ENCODE results near the gene KRT33A. TPM values are rescaled to one million over a fixed set of nuclear protein-coding genes. Genes with fewer than 3 reads are reported as not detected.
"Not testable (repeated sequence)": the region's sequence is repeated elsewhere in the genome, so short reads cannot be mapped to it uniquely, and the experiment has no call there.

KRT33A gene
- total RNA-seq, 4 donors from 2014 or later, result 0.21 to 2.7 (median 1.9) TPM; not detected in 1

DNA sequence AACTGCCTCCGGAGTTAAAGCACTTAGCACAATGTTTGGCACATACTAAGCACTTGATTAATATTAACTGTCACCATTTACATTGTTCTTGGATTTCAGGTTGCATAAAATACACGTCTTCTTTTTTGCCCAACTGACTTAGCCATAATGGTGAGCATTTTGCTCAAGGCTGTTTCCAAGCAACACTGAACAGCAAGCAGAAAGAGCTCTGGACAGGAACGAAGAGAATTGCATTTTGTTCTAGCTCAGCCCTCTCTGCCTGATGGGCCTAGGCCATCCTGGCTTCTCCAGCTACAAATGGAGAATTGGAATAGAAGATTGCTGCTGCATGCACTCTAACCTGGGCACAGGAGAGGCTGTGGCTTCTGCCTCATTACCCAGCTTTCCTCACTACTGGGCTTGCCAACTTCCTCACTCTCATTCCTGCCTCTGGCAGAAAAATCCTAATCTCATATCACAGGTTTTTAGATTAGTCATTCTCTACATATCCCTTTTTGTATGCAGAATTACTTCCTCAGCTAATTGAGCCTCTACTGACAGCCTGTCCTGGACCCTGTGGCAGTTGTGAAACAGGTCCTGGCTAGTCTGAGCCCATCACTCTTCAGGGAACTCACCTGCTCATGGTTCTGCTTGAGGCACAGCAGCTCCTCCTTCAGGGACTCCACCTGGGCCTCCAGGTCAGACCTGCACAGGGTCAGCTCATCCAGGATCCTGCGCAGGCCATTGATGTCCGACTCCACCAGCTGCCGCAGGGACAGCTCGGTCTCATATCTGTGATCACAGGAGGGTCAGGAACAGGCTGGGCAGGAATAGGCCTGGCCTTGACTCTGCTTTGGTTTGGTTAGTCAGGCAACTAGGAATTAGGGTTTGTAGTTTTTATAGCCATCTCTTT, 2.5 kb downstream of the KRT33A start:
- TF ChIP-seq CTCF (IDR thresholded peaks at IDR 0.05), result no peak
- Histone ChIP-seq H3K9me3 (no peaks in the 10 kb centered on the region), H3K4me3 (no peak overlapping the region), H3K27me3 (no peaks in the 10 kb centered on the region), H3K27ac (peak overlapping the region; percentile 46 to 80 (median 68)), H3K36me3 (no peaks in the 10 kb centered on the region), H3K4me1 (peaks cover 6 to 78% (median 23%) of the 10 kb centered on the region in 3 donors)
- 22 to 52% methylated on average over 3 to 4 of the region's 7 CpGs for WGBS, 2 donors
- no peak for DNase-seq
- intact Hi-C loops (cut with DNase I), result no loop called here

- not testable (repeated sequence) for DNase-seq, H3K9me3 ChIP-seq
- 69 to 70% methylated on average over 11 to 13 of the region's 16 CpGs for WGBS, 2 donors
These were observed 4.2 kb downstream of the KRT33A start for GRCh38 chr17:41346421-41346820.

GRCh38 chr17:41345992-41346391, 4.6 kb downstream of the KRT33A start:
- intact Hi-C loops (cut with DNase I), result no loop called here
- no peak for DNase-seq
- no peak for TF ChIP-seq CTCF (IDR thresholded peaks at IDR 0.05)
- no peak for TF ChIP-seq POLR2A (IDR thresholded peaks at IDR 0.05)

More at GRCh38 chr17:41346421-41346820, 4.2 kb downstream of the KRT33A start:
- Histone ChIP-seq H3K4me1 (peaks cover 6 to 85% (median 28%) of the 10 kb centered on the region in 3 donors), H3K27ac (peak overlapping the region in 3 of 4 donors; percentile 21 to 71 (median 33))
- H3K4me3 ChIP-seq; H3K27me3 ChIP-seq; intact Hi-C loops (cut with DNase I); H3K36me3 ChIP-seq: not testable (repeated sequence)

DNA sequence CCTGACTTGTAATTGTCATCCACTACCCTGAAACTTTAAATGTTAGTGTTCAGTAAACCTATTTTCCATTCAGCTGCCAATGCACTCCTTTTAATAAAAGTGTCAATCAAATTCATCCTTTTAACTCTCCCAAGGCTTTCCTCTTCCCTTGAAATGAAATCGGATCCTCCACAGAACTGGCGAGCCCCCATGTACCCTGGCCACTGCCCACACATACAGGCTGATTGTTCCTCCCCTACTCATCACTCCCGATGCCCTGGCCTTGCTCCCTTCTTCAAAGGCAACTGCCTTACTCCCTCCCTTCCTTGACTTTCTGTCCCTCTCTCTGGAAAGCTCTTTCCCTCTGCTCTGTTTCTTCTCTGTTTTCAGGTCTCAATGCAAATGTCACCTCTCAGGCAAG, 7.6 kb downstream of the KRT33A start:
- H3K27me3 ChIP-seq, result no peaks in the 10 kb centered on the region
- peaks cover 21 to 99% (median 45%) of the 10 kb centered on the region in 3 donors for H3K4me1 ChIP-seq
- no peaks in the 10 kb centered on the region for H3K36me3 ChIP-seq
- H3K9me3 ChIP-seq, result no peaks in the 10 kb centered on the region
- DNase-seq, result no peak
- peak overlapping the region in 3 of 4 donors; percentile 20 to 45 (median 31) for H3K27ac ChIP-seq
- TF ChIP-seq CTCF (IDR thresholded peaks at IDR 0.05), result no peak
- no peak for TF ChIP-seq POLR2A (IDR thresholded peaks at IDR 0.05)
- WGBS, 2 donors, result 48 to 73% methylated on average over 3 of the region's 3 CpGs
- intact Hi-C loops (cut with DNase I), result no loop called here
- no peak overlapping the region for H3K4me3 ChIP-seq

More at GRCh38 chr17:41345992-41346391, 4.6 kb downstream of the KRT33A start:
- Histone ChIP-seq H3K4me1 (peaks cover 6 to 89% (median 33%) of the 10 kb centered on the region in 3 donors), H3K27ac (peak overlapping the region in 3 of 4 donors; percentile 21 to 71 (median 33)), H3K9me3 (no peaks in the 10 kb centered on the region), H3K27me3 (no peaks in the 10 kb centered on the region), H3K4me3 (no peak overlapping the region), H3K36me3 (no peaks in the 10 kb centered on the region)
- WGBS, 2 donors, result 48 to 91% methylated on average over 2 to 3 of the region's 3 CpGs

- Histone ChIP-seq H3K4me1 (peaks cover 15 to 94% (median 34%) of the 10 kb centered on the region in 3 donors), H3K9me3 (no peaks in the 10 kb centered on the region), H3K36me3 (no peaks in the 10 kb centered on the region), H3K27me3 (no peaks in the 10 kb centered on the region), H3K4me3 (no peak overlapping the region), H3K27ac (peak overlapping the region in 3 of 4 donors; percentile 18 to 51 (median 19))
- WGBS, 2 donors, result 52 to 56% methylated on average over 7 of the region's 7 CpGs
- intact Hi-C loops (cut with DNase I), result no loop called here
- no peak for DNase-seq
- TF ChIP-seq CTCF (IDR thresholded peaks at IDR 0.05), result no peak
- no peak for TF ChIP-seq POLR2A (IDR thresholded peaks at IDR 0.05)
These were observed 9.4 kb downstream of the KRT33A start for GRCh38 chr17:41340934-41341861.
